GM23248 (cell line): ENCODE measurements around the gene ZNF77.

Source experiments
- EZH2 ChIP-seq: fragments of 200-600 bp; sonication (generic); IDR thresholded peaks from 2 replicates; pipeline ENCODE4 v1.6.1; 2018; ENCODE audit warnings: antibody characterized with exemption, mild to moderate bottlenecking; ENCODE audit not compliant: insufficient read depth, poor library complexity, severe bottlenecking
- EZH2phosphoT487 ChIP-seq: fragments of 200-600 bp; sonication (generic); IDR thresholded peaks from 2 replicates; pipeline ENCODE4 v1.6.1; 2018; ENCODE audit warnings: antibody characterized with exemption, moderate library complexity, mild to moderate bottlenecking, low read depth; ENCODE audit not compliant: insufficient read depth

- TF ChIP-seq EZH2, result no peak
- TF ChIP-seq EZH2phosphoT487, result no peak
Observed at GRCh38 chr19:2942928-2943640, 1.7 kb downstream of the ZNF77 start.
